ENCODE measurements around the gene FGD3. TPM values are rescaled to one million over a fixed set of nuclear protein-coding genes. Genes with fewer than 3 reads are reported as not detected.
"Not testable (repeated sequence)": the region's sequence is repeated elsewhere in the genome, so short reads cannot be mapped to it uniquely, and the experiment has no call there.

The FGD3 gene
- under 0.01 TPM in 1 of 2 replicates, not detected in the other for total RNA-seq

GRCh38 chr9:92947268-92948037 is at the start of gene FGD3:
Gene FGD3, plus strand, starts transcription at chr9:92947523. Its CDS starts 28,734 bp downstream, at chr9:92976257.
- Histone ChIP-seq H3K9me3 (ENCODE audit: low read depth, low read length) (no peaks in the 10 kb centered on the region), H3K4me1 (ENCODE audit: insufficient read depth, low read length) (no peaks in the 10 kb centered on the region), H4K20me1 (ENCODE audit: insufficient read depth, low read length) (no peaks in the 10 kb centered on the region), H3K27me3 (ENCODE audit: insufficient read depth, low read length) (peaks cover 35% of the 10 kb centered on the region), H2AFZ (ENCODE audit: low read length) (peak within 1 kb of the TSS; percentile 83), H3K36me3 (ENCODE audit: insufficient read depth, low read length) (no peaks in the 10 kb centered on the region), H3K4me3 (ENCODE audit: insufficient read depth, low read length) (peak within 1 kb of the TSS; percentile 58), H3K27ac (ENCODE audit: low read depth, low read length) (no peak within 1 kb of the TSS), H3K79me2 (ENCODE audit: insufficient read depth, low read length) (no peaks in the 10 kb centered on the region), H3K4me2 (ENCODE audit: insufficient read depth, low read length) (peak within 1 kb of the TSS; percentile 76)
- DNase-seq (ENCODE audit: insufficient read length, low spot score, missing footprints): peak; percentile 92
- TF ChIP-seq, protein P1, sequence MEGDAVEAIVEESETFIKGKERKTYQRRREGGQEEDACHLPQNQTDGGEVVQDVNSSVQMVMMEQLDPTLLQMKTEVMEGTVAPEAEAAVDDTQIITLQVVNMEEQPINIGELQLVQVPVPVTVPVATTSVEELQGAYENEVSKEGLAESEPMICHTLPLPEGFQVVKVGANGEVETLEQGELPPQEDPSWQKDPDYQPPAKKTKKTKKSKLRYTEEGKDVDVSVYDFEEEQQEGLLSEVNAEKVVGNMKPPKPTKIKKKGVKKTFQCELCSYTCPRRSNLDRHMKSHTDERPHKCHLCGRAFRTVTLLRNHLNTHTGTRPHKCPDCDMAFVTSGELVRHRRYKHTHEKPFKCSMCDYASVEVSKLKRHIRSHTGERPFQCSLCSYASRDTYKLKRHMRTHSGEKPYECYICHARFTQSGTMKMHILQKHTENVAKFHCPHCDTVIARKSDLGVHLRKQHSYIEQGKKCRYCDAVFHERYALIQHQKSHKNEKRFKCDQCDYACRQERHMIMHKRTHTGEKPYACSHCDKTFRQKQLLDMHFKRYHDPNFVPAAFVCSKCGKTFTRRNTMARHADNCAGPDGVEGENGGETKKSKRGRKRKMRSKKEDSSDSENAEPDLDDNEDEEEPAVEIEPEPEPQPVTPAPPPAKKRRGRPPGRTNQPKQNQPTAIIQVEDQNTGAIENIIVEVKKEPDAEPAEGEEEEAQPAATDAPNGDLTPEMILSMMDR (IDR thresholded peaks at IDR 0.05; ENCODE audit: extremely low read depth, low read depth, low read length): no peak

- not testable (repeated sequence) for DNase-seq (ENCODE audit: insufficient read length, low spot score, missing footprints)
These were observed 42.2 kb upstream of the FGD3 start for GRCh38 chr9:92905137-92905536.

DNA sequence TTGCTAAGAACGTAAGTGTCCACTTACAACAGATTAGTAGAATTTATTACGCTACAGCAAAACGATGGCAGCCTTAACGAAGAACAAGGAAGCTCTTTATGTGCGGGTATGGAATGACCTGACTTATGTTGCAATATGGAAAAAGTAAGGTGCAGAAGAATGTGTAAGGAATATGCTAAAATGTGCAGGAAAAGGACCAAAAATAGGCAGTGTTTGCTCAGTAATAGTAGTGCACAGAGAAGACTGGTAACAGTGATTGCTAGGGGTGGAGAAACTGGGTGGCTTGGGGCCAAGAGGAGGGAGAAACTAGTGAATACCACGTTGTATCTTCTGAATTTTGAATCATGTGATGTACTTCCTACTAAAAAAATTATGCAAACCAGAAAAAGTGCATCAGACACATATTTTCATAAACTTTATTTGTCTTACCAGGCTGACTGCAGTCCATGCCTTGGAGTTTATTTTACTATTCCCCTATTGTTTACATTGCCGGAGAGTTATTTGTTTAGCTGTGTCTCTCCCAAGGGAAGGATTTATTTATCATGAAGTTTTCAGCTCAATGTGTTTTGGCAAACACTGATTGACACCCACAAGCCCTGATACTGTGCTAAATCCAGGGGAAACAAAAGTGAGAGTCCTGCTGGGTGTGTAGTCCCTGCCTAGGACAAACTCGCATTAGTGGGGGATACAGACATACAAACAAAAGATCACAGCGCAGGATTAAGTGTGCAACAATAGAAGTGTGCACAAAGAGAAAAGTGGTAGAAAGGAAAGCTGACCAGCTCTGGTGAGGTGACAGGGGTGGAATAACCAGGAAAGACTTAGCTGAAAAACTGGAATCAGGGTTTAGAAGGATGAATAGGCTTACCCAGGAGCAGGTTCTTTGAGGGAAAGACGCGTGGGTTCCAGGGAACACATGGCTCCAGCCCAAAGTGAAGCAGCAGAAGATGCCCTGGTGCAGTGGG is 35.5 kb upstream of the FGD3 start:
- TF ChIP-seq, protein P1 (IDR thresholded peaks at IDR 0.05; ENCODE audit: extremely low read depth, low read depth, low read length): no peak
- H3K36me3 ChIP-seq (ENCODE audit: insufficient read depth, low read length): no peaks in the 10 kb centered on the region
- H4K20me1 ChIP-seq (ENCODE audit: insufficient read depth, low read length): no peaks in the 10 kb centered on the region
- H2AFZ ChIP-seq (ENCODE audit: low read length): no peak overlapping the region
- no peaks in the 10 kb centered on the region for H3K9me3 ChIP-seq (ENCODE audit: low read depth, low read length)
- H3K4me2 ChIP-seq (ENCODE audit: insufficient read depth, low read length): no peak overlapping the region
- no peak overlapping the region for H3K4me3 ChIP-seq (ENCODE audit: insufficient read depth, low read length)
- H3K4me1 ChIP-seq (ENCODE audit: insufficient read depth, low read length): no peaks in the 10 kb centered on the region
- no peaks in the 10 kb centered on the region for H3K79me2 ChIP-seq (ENCODE audit: insufficient read depth, low read length)
- peaks cover 18% of the 10 kb centered on the region for H3K27me3 ChIP-seq (ENCODE audit: insufficient read depth, low read length)
- H3K27ac ChIP-seq (ENCODE audit: low read depth, low read length): no peak overlapping the region
- DNase-seq (ENCODE audit: insufficient read length, low spot score, missing footprints): peak; percentile 77

More at GRCh38 chr9:92905137-92905536, 42.2 kb upstream of the FGD3 start:
- H3K27me3 ChIP-seq (ENCODE audit: insufficient read depth, low read length); H4K20me1 ChIP-seq (ENCODE audit: insufficient read depth, low read length); H3K36me3 ChIP-seq (ENCODE audit: insufficient read depth, low read length); H3K9me3 ChIP-seq (ENCODE audit: low read depth, low read length); H3K27ac ChIP-seq (ENCODE audit: low read depth, low read length); H3K4me3 ChIP-seq (ENCODE audit: insufficient read depth, low read length); H3K4me2 ChIP-seq (ENCODE audit: insufficient read depth, low read length); H3K4me1 ChIP-seq (ENCODE audit: insufficient read depth, low read length); H3K79me2 ChIP-seq (ENCODE audit: insufficient read depth, low read length); H2AFZ ChIP-seq (ENCODE audit: low read length): not testable (repeated sequence)

DNA sequence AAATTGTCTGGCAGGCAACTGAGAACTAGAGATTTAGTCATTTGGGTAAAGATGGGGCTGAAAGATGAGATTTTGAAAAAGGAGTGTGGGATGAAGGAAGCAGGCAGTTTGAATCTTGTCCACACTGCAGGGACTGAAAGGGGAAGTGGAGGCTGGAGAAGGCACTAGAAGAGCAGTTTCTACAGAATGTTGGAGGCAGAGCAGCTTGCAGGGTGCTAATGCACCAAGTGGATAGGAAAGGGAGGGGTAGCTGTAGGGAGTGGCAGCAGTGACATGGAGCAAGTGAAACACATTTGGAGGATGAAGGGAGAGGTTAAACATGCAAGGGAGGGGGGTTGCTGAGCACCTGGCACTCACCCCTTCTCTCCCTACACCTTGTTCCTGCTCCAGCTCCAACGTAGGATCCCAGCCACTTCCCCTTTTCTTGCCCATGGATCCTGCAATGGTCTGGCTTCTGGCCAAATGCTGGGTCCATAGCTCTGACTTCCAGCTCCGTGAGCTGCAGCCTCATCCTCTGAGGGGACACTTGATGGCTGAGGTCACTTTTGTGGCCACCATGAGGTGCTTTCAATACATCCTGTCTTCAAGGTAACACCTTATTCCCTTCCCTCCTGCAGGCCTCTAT is 30.0 kb upstream of the FGD3 start:
- no peaks in the 10 kb centered on the region for H3K36me3 ChIP-seq (ENCODE audit: insufficient read depth, low read length)
- no peak for DNase-seq (ENCODE audit: insufficient read length, low spot score, missing footprints)
- H3K9me3 ChIP-seq (ENCODE audit: low read depth, low read length): no peaks in the 10 kb centered on the region
- no peaks in the 10 kb centered on the region for H3K4me1 ChIP-seq (ENCODE audit: insufficient read depth, low read length)
- H3K4me2 ChIP-seq (ENCODE audit: insufficient read depth, low read length): no peak overlapping the region
- no peak overlapping the region for H3K4me3 ChIP-seq (ENCODE audit: insufficient read depth, low read length)
- no peaks in the 10 kb centered on the region for H3K79me2 ChIP-seq (ENCODE audit: insufficient read depth, low read length)
- no peak overlapping the region for H2AFZ ChIP-seq (ENCODE audit: low read length)
- no peaks in the 10 kb centered on the region for H4K20me1 ChIP-seq (ENCODE audit: insufficient read depth, low read length)
- no peak overlapping the region for H3K27ac ChIP-seq (ENCODE audit: low read depth, low read length)
- TF ChIP-seq, protein P1 (IDR thresholded peaks at IDR 0.05; ENCODE audit: extremely low read depth, low read depth, low read length): no peak
- H3K27me3 ChIP-seq (ENCODE audit: insufficient read depth, low read length): peaks cover 4% of the 10 kb centered on the region
